ENCODE measurements around the gene LDLRAD1. TPM values are rescaled to one million over a fixed set of nuclear protein-coding genes. Genes with fewer than 3 reads are reported as not detected.
"Not testable (repeated sequence)": the region's sequence is repeated elsewhere in the genome, so short reads cannot be mapped to it uniquely, and the experiment has no call there.

The LDLRAD1 gene
- polyA plus RNA-seq, 1 donor from 2014 or later = not detected

DNA sequence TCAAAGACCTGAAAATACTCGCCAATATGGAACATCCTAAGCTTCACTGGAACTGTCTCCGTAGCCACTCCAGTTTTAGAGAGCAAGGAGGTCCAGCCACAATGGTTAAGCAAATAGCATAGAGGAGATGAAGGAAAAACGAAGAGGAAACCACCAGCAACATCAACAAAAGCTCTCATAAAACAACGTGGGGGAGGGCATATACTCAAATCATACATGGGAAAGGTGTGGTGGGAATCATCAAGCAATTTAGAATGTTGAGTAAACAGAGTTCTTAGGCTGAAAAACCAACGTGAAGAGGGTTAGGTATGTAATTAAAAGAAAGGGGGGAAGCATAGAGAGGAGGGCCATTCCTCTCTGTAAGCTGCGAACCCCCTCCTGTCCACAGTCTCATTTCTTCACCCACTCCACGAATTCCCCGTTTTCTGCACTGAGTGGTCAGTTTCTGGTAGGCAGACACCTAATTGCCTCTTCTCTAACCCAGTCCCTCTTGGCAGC lies 34.0 kb upstream of the LDLRAD1 start:
- peak overlapping the region; percentile 87 for H3K4me2 ChIP-seq (ENCODE audit: low read length)
- peaks cover 50% of the 10 kb centered on the region for H3K79me2 ChIP-seq (replicated peaks; ENCODE audit: insufficient read depth, low read length)
- peak overlapping the region; percentile 96 for H3K27ac ChIP-seq (ENCODE audit: low read length)
- no peaks in the 10 kb centered on the region for H4K20me1 ChIP-seq (ENCODE audit: insufficient read depth)
- peak overlapping the region; percentile 83 for H3K4me3 ChIP-seq (ENCODE audit: low read length)
- H3K9me2 ChIP-seq (ENCODE audit: insufficient read depth, low read length) = no peaks in the 10 kb centered on the region
- H3K36me3 ChIP-seq (ENCODE audit: insufficient read depth, low read length) = no peaks in the 10 kb centered on the region
- no peaks in the 10 kb centered on the region for H3K9me3 ChIP-seq (ENCODE audit: low read length)
- peak overlapping the region; percentile 76 for H2AFZ ChIP-seq (ENCODE audit: low read depth, low read length)
- H3K27me3 ChIP-seq (ENCODE audit: insufficient read depth, low read depth, low read length) = no peaks in the 10 kb centered on the region
- peak overlapping the region; percentile 96 for H3K9ac ChIP-seq (ENCODE audit: low read length)
- TF ChIP-seq EZH2 (IDR thresholded peaks at IDR 0.05; ENCODE audit: borderline replicate concordance, insufficient read depth, low read length, poor library complexity, severe bottlenecking) (no peak), POLR2AphosphoS5 (IDR thresholded peaks at IDR 0.05) (no peak), SMC3 (conservative IDR thresholded peaks at IDR 0.05; ENCODE audit: poor library complexity) (no peak), MXI1 (conservative IDR thresholded peaks at IDR 0.05; ENCODE audit: poor library complexity, severe bottlenecking) (no peak), RAD21 (conservative IDR thresholded peaks at IDR 0.05) (no peak), TAF1 (IDR thresholded peaks at IDR 0.05; ENCODE audit: low read depth) (no peak), EP300 (conservative IDR thresholded peaks at IDR 0.05; ENCODE audit: poor library complexity, severe bottlenecking) (no peak)
- TF ChIP-seq, protein P1, sequence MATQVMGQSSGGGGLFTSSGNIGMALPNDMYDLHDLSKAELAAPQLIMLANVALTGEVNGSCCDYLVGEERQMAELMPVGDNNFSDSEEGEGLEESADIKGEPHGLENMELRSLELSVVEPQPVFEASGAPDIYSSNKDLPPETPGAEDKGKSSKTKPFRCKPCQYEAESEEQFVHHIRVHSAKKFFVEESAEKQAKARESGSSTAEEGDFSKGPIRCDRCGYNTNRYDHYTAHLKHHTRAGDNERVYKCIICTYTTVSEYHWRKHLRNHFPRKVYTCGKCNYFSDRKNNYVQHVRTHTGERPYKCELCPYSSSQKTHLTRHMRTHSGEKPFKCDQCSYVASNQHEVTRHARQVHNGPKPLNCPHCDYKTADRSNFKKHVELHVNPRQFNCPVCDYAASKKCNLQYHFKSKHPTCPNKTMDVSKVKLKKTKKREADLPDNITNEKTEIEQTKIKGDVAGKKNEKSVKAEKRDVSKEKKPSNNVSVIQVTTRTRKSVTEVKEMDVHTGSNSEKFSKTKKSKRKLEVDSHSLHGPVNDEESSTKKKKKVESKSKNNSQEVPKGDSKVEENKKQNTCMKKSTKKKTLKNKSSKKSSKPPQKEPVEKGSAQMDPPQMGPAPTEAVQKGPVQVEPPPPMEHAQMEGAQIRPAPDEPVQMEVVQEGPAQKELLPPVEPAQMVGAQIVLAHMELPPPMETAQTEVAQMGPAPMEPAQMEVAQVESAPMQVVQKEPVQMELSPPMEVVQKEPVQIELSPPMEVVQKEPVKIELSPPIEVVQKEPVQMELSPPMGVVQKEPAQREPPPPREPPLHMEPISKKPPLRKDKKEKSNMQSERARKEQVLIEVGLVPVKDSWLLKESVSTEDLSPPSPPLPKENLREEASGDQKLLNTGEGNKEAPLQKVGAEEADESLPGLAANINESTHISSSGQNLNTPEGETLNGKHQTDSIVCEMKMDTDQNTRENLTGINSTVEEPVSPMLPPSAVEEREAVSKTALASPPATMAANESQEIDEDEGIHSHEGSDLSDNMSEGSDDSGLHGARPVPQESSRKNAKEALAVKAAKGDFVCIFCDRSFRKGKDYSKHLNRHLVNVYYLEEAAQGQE (IDR thresholded peaks at IDR 0.05; ENCODE audit: borderline replicate concordance) = no peak
- TF ChIP-seq, protein P2, sequence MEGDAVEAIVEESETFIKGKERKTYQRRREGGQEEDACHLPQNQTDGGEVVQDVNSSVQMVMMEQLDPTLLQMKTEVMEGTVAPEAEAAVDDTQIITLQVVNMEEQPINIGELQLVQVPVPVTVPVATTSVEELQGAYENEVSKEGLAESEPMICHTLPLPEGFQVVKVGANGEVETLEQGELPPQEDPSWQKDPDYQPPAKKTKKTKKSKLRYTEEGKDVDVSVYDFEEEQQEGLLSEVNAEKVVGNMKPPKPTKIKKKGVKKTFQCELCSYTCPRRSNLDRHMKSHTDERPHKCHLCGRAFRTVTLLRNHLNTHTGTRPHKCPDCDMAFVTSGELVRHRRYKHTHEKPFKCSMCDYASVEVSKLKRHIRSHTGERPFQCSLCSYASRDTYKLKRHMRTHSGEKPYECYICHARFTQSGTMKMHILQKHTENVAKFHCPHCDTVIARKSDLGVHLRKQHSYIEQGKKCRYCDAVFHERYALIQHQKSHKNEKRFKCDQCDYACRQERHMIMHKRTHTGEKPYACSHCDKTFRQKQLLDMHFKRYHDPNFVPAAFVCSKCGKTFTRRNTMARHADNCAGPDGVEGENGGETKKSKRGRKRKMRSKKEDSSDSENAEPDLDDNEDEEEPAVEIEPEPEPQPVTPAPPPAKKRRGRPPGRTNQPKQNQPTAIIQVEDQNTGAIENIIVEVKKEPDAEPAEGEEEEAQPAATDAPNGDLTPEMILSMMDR (IDR thresholded peaks at IDR 0.05; ENCODE audit: poor library complexity, severe bottlenecking) = no peak
- no peaks in the 10 kb centered on the region for H3F3A ChIP-seq (ENCODE audit: insufficient read depth, low read length, poor library complexity, severe bottlenecking)

GRCh38 chr1:54050435-54050834 lies 32.4 kb upstream of the LDLRAD1 start:
- H3K36me3 ChIP-seq (ENCODE audit: insufficient read depth, low read length); H3K9me3 ChIP-seq (ENCODE audit: low read length); H3K9me2 ChIP-seq (ENCODE audit: insufficient read depth, low read length); H3F3A ChIP-seq (ENCODE audit: insufficient read depth, low read length, poor library complexity, severe bottlenecking); H3K27ac ChIP-seq (ENCODE audit: low read length); H3K9ac ChIP-seq (ENCODE audit: low read length); H3K27me3 ChIP-seq (ENCODE audit: insufficient read depth, low read depth, low read length); H2AFZ ChIP-seq (ENCODE audit: low read depth, low read length); H3K4me3 ChIP-seq (ENCODE audit: low read length); H3K4me2 ChIP-seq (ENCODE audit: low read length); H4K20me1 ChIP-seq (ENCODE audit: insufficient read depth): not testable (repeated sequence)
- H3K79me2 ChIP-seq (replicated peaks; ENCODE audit: insufficient read depth, low read length) = peaks cover 65% of the 10 kb centered on the region

Data from neural cell (in vitro differentiated cells).